T-helper 2 cell treated with Interferon-gamma antibody and Interleukin-4, amounts not matched to agents 5 μg/mL and 100 μg/mL, for 36 hours (primary cell): ENCODE results near the gene NGRN.
"Not testable (repeated sequence)": the region's sequence is repeated elsewhere in the genome, so short reads cannot be mapped to it uniquely, and the experiment has no call there.

Experiments used
- DNase-seq: peaks from one replicate; pipeline ENCODE4 v3.0.0; 2021; ENCODE audit warnings: low spot score
- H3K27ac Mint-ChIP-seq: one replicate; pipeline ENCODE4 v1.8.0; 2021; ENCODE audit warnings: mild to moderate bottlenecking, mixed read lengths
- H3K27me3 Mint-ChIP-seq: one replicate; pipeline ENCODE4 v1.8.0; 2021; ENCODE audit warnings: low read depth, mixed read lengths
- H3K36me3 Mint-ChIP-seq: one replicate; pipeline ENCODE4 v1.8.0; 2021; ENCODE audit warnings: low read depth, mixed read lengths
- H3K4me1 Mint-ChIP-seq: one replicate; pipeline ENCODE4 v1.8.0; 2021; ENCODE audit warnings: low read depth, mixed read lengths
- H3K4me3 Mint-ChIP-seq: one replicate; pipeline ENCODE4 v1.8.0; 2022; ENCODE audit warnings: mild to moderate bottlenecking, moderate library complexity, mixed read lengths
- H3K9me3 Mint-ChIP-seq: one replicate; pipeline ENCODE4 v1.8.0; 2021; ENCODE audit warnings: mixed read lengths

The NGRN gene

DNA sequence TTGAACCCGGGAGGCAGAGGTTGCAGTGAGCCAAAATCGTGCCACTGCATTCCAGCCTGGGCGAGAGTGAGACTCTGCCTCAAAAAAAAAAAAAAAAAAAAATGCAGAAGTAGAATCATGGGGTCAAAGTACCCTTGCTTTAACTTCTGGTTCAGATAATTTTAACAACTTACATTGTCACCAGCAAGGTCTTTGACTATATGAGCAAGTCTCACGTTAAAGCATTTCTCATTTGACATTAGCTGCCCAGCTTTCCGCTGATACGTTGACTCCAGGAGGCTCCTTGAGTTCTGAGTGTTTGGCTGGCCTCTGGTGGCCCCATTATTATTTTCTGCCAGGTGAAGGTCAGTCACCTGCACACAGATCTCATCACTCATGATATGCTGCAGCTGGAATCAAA, 16.2 kb downstream of the NGRN start:
- not testable (repeated sequence) for H3K36me3 Mint-ChIP-seq, H3K27me3 Mint-ChIP-seq, DNase-seq, H3K4me3 Mint-ChIP-seq, H3K27ac Mint-ChIP-seq, H3K4me1 Mint-ChIP-seq, H3K9me3 Mint-ChIP-seq

DNA sequence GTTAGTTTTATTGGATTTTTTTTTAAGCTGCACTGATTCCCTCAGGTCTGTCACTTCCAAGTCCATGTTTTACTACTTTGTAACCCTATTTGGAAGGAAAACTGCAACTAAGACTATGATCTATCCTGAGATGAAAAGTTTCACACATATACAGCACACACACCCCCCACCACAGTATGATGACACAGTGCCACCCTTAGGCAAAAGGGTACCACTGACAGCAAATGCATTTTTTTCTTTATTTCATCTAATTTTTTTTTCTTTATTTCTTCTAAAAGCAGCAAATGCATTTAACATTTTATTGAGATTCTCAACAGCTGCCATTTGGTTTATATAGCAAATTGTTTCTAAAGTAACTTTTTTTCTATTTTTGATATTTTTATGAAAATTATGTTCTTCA, 21.2 kb downstream of the NGRN start:
- no peaks in the 10 kb centered on the region for H3K36me3 Mint-ChIP-seq
- H3K4me3 Mint-ChIP-seq, result no peak overlapping the region
- no peaks in the 10 kb centered on the region for H3K9me3 Mint-ChIP-seq
- H3K27me3 Mint-ChIP-seq, result no peaks in the 10 kb centered on the region
- peak overlapping the region; percentile 13 for H3K27ac Mint-ChIP-seq
- H3K4me1 Mint-ChIP-seq, result peaks cover 4% of the 10 kb centered on the region
- no peak for DNase-seq

DNA sequence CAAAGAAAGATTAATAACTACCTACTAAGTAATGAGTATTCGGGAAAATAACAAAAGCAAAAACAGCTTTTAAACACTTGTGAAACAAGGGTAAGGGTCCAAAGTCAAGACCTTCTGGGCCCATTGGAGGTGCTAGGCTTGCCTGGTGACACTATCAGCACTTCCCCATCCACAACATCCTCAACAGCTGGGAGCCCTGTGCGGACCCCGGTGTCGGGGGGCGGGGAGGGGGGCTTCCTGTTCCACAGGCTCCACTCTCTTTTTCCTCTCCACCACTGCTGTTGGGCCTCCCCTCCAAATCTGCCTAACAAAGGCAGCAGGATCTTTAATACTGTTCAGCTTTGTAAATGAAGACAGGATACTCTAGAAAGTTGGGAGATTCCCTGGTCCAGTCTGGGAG, 21.6 kb downstream of the NGRN start:
- Mint-ChIP-seq H3K9me3 (no peaks in the 10 kb centered on the region), H3K4me3 (no peak overlapping the region), H3K27me3 (no peaks in the 10 kb centered on the region), H3K27ac (no peak overlapping the region), H3K36me3 (no peaks in the 10 kb centered on the region), H3K4me1 (peaks cover 4% of the 10 kb centered on the region)
- no peak for DNase-seq

DNA sequence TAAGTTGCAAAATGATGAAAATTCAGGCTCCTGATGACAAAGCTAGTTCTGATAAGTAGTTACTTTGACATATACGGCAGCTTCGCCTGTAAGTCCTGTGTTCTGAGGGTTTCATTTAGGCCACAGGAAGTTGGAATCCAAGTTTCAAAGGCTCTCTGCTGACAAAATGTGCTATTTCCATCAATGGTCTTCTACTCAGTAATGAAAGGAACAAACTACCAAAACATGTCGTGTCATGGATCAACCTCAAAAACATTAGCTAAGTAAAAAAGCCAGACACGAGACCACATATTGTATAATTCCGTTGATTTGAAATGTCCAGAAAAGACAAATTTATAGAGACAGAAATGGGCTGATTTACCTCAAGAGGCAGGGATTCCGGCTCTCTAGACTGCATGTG, 22.5 kb downstream of the NGRN start:
- Mint-ChIP-seq H3K9me3 (no peaks in the 10 kb centered on the region), H3K27me3 (no peaks in the 10 kb centered on the region), H3K4me1 (peaks cover 4% of the 10 kb centered on the region), H3K27ac (no peak overlapping the region), H3K36me3 (no peaks in the 10 kb centered on the region), H3K4me3 (no peak overlapping the region)
- DNase-seq, result no peak

DNA sequence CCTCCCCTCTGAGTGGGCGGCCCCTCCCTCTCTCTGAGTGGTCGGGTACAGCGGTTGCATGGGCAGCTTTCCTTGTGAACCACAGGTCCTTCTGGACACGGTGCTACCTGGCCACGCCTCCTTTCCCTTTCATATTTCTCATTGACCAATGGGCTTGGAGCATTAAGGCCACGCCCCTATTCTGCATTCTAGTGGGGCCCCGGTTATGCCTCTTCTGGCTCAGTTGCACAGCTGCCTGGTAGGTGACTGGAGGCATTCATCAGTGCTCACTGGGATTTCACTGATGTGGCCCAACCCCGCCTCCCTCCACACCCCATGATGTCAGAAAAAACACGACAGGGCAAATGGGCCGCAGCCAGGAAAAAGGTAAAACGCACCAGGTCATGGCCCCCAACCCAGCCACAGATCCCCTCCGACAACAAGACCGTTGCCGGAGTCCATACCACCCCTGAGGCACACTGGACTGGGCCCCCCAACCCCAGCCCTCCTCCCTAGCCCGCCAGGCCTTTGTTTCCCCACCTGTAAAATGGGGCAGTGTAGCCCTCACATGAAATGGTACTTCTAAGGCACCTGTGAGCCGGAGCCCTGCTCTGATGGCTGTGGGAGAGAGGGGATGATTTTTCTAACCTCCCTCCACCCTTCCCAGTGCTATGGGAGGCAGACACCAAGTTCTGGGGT, 26.3 kb downstream of the NGRN start:
- Mint-ChIP-seq H3K4me3 (no peak overlapping the region), H3K27me3 (peaks cover 16% of the 10 kb centered on the region), H3K36me3 (no peaks in the 10 kb centered on the region), H3K4me1 (peaks cover 11% of the 10 kb centered on the region), H3K9me3 (no peaks in the 10 kb centered on the region), H3K27ac (no peak overlapping the region)
- DNase-seq, result no peak

DNA sequence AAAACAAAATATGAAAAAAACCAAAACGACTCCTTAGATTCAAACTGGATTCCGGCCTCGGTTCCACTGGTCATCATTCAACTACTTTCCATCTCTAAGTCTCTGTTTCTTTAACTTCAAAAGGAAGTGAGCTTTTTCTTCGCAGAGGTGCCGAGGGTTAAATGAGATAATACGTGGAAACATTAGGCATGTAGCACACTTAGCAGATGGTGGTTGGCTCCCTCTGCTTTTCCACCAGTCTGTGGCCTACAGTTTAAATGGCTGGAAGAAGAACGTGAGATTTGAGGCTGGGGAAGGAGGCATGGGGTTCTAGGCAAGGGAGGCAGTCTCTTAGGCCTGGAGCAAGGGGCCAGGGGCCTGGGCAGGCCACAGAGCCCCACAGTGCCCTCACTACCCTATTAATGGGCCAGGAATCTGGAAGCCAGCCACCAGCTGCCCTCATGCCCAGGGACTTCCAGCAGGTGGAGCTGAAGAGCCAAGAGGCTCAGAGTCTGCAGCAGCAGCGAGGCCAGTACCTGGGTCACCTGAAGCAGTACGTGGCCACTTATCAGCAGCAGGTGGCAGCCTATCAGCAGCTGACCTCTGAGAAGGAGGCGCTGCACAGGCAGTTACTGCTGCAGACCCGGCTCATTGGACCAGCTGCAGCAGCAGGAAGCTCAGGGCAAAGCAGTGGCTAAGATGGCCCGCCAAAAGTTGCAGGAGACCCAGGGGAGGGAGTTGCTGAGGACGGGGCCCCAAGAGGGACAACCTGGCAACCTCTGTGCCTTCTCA, 27.8 kb downstream of the NGRN start:
- not testable (repeated sequence) for H3K9me3 Mint-ChIP-seq, H3K36me3 Mint-ChIP-seq, H3K27ac Mint-ChIP-seq, H3K4me3 Mint-ChIP-seq
- Mint-ChIP-seq H3K27me3 (peaks cover 16% of the 10 kb centered on the region), H3K4me1 (peaks cover 16% of the 10 kb centered on the region)
- peak; percentile 64 for DNase-seq

DNA sequence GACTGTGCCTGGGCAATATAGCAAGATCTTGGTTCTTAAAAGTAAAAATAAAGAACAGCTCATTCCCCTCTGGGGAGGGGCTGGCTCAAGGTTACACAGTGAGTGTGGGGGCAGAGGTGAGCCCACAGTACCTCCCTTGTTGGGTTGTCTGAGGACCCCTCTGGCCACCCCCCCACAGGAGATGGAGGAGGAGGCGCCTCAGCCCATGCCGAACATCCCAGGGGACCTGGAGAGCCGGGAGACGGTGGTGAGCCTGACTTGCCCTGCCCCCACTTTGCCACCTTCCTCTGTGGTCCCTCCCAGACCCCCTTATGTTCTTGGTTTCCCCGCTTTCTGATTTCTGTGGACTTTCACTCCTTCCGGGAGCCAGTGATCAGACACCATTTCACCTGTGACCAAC, 28.7 kb downstream of the NGRN start:
- H3K27me3 Mint-ChIP-seq, result peaks cover 16% of the 10 kb centered on the region
- H3K4me1 Mint-ChIP-seq, result peaks cover 16% of the 10 kb centered on the region
- no peak for DNase-seq
- no peak overlapping the region for H3K4me3 Mint-ChIP-seq
- H3K27ac Mint-ChIP-seq, result no peak overlapping the region
- H3K9me3 Mint-ChIP-seq, result no peaks in the 10 kb centered on the region
- H3K36me3 Mint-ChIP-seq, result no peaks in the 10 kb centered on the region

DNA sequence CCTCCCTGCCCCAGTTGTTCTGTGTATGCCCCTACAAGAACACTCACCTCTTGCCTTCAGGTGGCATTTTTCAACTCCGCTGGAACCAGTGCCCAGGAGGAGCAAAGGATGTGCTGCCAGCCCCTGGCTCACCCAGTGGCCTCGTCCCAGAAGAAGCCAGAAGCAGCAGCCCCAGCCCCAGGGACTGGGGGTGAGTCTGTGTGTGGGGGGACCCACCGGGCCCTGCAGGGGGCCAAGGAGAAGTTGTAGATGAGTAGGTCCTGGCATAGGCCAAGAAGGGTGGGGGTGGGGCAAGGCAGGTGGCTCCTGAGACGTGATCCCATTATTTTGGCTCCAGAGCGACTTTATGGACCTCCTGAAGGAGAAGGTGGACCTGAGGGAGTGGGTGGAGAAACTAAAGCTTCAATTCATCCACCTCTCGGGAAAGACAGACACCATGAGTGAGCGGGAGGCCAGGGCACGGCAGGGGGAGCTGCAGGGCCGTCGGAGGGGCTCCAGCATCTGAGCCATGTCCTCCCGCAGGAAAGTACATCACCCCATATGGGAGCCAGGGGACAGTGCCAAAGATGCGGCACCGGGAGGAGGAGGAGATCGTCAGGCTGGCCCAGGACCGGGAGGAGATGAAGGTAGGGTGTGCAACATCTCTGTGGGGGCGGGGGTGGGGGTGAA, 29.3 kb downstream of the NGRN start:
- Mint-ChIP-seq H3K27ac (no peak overlapping the region), H3K4me1 (peaks cover 16% of the 10 kb centered on the region), H3K9me3 (no peaks in the 10 kb centered on the region), H3K36me3 (no peaks in the 10 kb centered on the region), H3K4me3 (no peak overlapping the region), H3K27me3 (peaks cover 16% of the 10 kb centered on the region)
- no peak for DNase-seq

DNA sequence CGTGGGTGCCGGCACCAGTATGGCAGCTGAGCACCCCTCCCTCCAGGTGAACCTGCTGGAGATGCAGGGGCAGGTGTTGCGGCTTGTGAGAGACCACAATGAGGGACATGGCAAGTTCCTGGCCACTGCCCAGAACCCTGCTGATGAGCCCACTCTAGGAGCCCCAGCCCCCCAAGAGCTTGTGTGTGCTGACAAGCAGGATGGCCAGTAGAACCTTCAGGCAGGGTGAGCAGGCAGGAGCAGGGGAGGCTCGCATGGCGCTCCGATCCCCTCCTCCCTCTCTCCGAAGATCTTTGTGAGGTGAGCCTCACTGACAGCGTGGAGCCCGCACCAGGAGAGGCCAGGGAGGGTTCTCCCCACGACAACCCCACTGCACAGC, 29.8 kb downstream of the NGRN start:
- Mint-ChIP-seq H3K27ac (no peak overlapping the region), H3K27me3 (peaks cover 16% of the 10 kb centered on the region), H3K9me3 (no peaks in the 10 kb centered on the region), H3K36me3 (no peaks in the 10 kb centered on the region), H3K4me1 (peaks cover 14% of the 10 kb centered on the region), H3K4me3 (no peak overlapping the region)
- no peak for DNase-seq

DNA sequence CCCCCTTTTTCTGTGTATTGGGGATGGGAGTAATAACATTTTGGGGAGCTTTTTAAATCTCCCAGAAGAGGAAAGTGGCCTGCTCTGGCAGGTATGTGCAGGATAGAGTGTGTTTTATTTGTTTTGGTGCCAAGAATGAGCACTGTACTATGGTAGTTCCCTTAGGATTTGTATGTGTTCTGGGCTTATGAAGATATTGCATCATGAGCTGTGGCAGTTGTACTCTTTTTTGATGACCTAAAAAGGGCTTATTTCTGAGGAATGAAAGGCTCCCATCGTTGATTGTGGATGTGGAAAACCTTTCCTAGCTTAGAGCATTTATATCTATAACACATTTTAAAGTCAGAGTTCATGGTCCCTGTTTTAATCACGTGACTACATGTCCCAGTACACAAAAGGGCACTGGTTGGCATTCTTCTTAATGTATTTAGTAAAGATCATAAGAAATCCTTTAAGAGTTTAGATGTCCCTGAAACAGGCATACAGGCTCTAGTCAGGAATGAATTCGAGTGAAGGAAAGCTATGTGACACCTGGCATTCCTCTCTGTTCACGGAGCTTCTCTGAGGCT, 30.9 kb downstream of the NGRN start:
- H3K9me3 Mint-ChIP-seq, H3K27ac Mint-ChIP-seq: not testable (repeated sequence)

DNA sequence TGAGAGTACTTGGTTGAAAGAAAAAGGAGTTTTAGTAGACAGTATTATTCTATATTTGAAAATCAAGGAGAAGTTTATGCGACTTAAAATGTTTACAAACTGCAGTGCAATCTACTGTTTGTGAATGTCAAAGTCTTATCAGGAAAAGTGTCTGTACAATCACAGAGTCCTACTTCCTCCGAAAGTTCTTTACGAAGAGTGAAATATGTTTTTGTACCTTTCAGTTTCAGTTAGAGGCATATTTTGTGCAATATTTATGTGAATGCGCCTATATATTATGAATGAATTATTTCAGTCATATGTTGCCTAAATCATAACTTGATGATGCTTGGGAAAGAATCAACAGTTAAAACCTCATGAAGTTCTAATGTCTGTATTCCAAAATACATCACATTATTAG, 31.5 kb downstream of the NGRN start:
- no peaks in the 10 kb centered on the region for H3K9me3 Mint-ChIP-seq
- no peak overlapping the region for H3K27ac Mint-ChIP-seq
- H3K4me1 Mint-ChIP-seq, result peaks cover 23% of the 10 kb centered on the region
- no peak for DNase-seq
- no peaks in the 10 kb centered on the region for H3K36me3 Mint-ChIP-seq
- peaks cover 16% of the 10 kb centered on the region for H3K27me3 Mint-ChIP-seq
- H3K4me3 Mint-ChIP-seq, result no peak overlapping the region

More for the DNA sequence above, 30.9 kb downstream of the NGRN start:
- not testable (repeated sequence) for H3K36me3 Mint-ChIP-seq, DNase-seq, H3K4me3 Mint-ChIP-seq
- peaks cover 18% of the 10 kb centered on the region for H3K4me1 Mint-ChIP-seq
- H3K27me3 Mint-ChIP-seq, result peaks cover 16% of the 10 kb centered on the region

DNA sequence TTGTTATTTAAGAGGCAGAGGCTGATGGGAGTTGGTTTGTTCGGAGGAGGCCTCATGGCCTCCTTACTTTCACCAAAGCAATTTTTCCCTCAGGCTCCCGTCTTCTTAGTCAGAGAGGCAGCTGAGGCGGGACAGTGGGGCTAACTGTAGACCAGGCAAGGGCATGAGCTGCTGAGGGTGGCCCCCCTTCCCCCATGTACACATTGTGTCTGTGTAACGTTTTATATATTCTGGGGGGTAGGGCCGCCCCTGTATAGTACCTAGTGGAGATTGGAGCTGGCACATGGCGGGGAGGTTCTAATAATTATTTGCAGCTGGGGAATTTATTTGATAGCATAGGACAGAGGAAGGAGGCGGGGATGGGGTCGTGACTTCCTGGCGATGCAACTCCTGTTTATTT, 35.1 kb downstream of the NGRN start:
- peaks cover 3% of the 10 kb centered on the region for H3K27me3 Mint-ChIP-seq
- no peak overlapping the region for H3K27ac Mint-ChIP-seq
- H3K4me1 Mint-ChIP-seq, result peaks cover 21% of the 10 kb centered on the region
- no peaks in the 10 kb centered on the region for H3K9me3 Mint-ChIP-seq
- no peaks in the 10 kb centered on the region for H3K36me3 Mint-ChIP-seq
- H3K4me3 Mint-ChIP-seq, result no peak overlapping the region
- no peak for DNase-seq

DNA sequence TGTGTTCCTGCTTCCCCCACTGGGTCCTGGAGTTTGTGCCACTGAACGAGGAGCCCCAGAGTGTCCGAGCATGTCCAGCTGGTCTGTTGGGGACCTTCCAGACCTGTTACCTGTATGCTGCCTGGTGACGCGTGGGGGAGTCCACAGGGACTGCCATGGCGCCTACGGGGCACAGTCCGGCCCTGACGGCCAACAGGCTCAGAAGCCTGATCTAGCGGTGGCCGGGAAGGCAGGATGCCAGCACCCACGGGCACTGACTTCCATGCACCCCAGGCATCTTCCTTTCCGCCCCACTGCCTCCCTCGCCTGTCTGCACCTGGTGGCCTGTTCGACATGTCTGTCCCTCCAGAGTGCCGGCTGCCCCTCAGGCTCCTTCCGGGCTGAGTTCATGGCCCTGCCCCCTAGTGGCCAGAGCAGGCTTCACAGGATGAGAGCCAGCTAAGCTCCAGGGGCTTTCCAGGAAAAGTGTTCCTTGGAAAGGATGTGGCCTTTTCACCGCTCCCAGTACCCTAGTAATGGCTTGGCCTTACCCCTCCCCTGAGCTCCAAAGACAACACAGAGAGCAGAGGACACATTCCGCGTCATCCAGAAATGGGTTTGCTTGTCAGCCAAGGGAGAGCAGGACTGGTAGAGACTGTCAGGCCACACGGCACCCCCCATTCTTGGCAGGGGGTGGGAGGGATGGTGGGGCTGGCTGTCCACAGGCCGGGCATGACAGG, 35.7 kb downstream of the NGRN start:
- Mint-ChIP-seq H3K4me3 (no peak overlapping the region), H3K27me3 (no peaks in the 10 kb centered on the region), H3K9me3 (no peaks in the 10 kb centered on the region), H3K4me1 (peaks cover 27% of the 10 kb centered on the region), H3K36me3 (no peaks in the 10 kb centered on the region), H3K27ac (no peak overlapping the region)
- DNase-seq, result peak; percentile 50
